Fibroblast of skin of right quadriceps (primary cell): ENCODE measurements around the gene KRT73.

Experiments
- DNase-seq: peaks from one replicate; pipeline ENCODE4 v3.0.0-alpha.2; 2013

Gene KRT73

GRCh38 chr12:52564582-52564981, 53.8 kb downstream of the KRT73 start:
- DNase-seq: no peak

- no peak for DNase-seq
These were observed 56.4 kb downstream of the KRT73 start for GRCh38 chr12:52561880-52562449.

- no peak for DNase-seq
These were observed 58.4 kb downstream of the KRT73 start for GRCh38 chr12:52559979-52560378.

GRCh38 chr12:52558781-52559445, 59.4 kb downstream of the KRT73 start:
- DNase-seq: no peak
